Astrocyte (in vitro differentiated cells and primary cell): ENCODE data around the gene ATG101. TPM values are rescaled to one million over a fixed set of nuclear protein-coding genes. Genes with fewer than 3 reads are reported as not detected.
A peak's percentile ranks its signal among the peaks of the same experiment; 100 is the strongest.

Experiments
- DNase-seq: peaks from one replicate; pipeline ENCODE4 v3.0.0-alpha.2; 2010; ENCODE audit warnings: low read depth
- FAIRE-seq: peaks from 2 replicates; lab custom pipeline; 2011; peaks lifted over from hg19 to GRCh38; lab: Jason Lieb, UNC
- H2AFZ ChIP-seq: 2 replicates; pipeline ENCODE4 v1.6.0; 2012; ENCODE audit warnings: low read depth, low read length, inconsistent platforms
- H3K27ac ChIP-seq: 2 replicates; pipeline ENCODE4 v1.5.1; 2011; ENCODE audit warnings: low read depth, low read length, inconsistent platforms
- H3K27me3 ChIP-seq: 2 replicates; pipeline ENCODE4 v1.6.0; 2011; ENCODE audit warnings: low read length, inconsistent platforms; ENCODE audit not compliant: insufficient read depth
- H3K36me3 ChIP-seq: 2 replicates; pipeline ENCODE4 v1.5.1; 2011; ENCODE audit warnings: low read length, inconsistent platforms; ENCODE audit not compliant: insufficient read depth
- H3K4me1 ChIP-seq: 2 replicates; pipeline ENCODE4 v1.5.1; 2011; ENCODE audit warnings: low read length, inconsistent platforms; ENCODE audit not compliant: insufficient read depth
- H3K4me2 ChIP-seq: 2 replicates; pipeline ENCODE4 v1.6.0; 2012; ENCODE audit warnings: low read length, inconsistent platforms
- H3K4me3 ChIP-seq: 2 replicates; pipeline ENCODE4 v1.5.1; 2011; ENCODE audit warnings: low read depth, mild to moderate bottlenecking, low read length, inconsistent platforms; ENCODE audit not compliant: insufficient read depth
- H3K79me2 ChIP-seq: 2 replicates; pipeline ENCODE4 v1.6.0; 2012; ENCODE audit warnings: mild to moderate bottlenecking, low read length, inconsistent platforms; ENCODE audit not compliant: insufficient read depth
- H3K9ac ChIP-seq: 2 replicates; pipeline ENCODE4 v1.6.0; 2012; ENCODE audit warnings: mild to moderate bottlenecking, low read length, inconsistent platforms
- H3K9me3 ChIP-seq: 2 replicates; pipeline ENCODE4 v1.5.1; 2012; ENCODE audit warnings: low read depth, mild to moderate bottlenecking, low read length, inconsistent platforms; ENCODE audit not compliant: insufficient read depth
- H4K20me1 ChIP-seq: 2 replicates; pipeline ENCODE4 v1.6.0; 2012; ENCODE audit warnings: low read length, inconsistent platforms; ENCODE audit not compliant: insufficient read depth
- H3K27ac Mint-ChIP-seq: one replicate; pipeline ENCODE4 v1.8.0; 2021; ENCODE audit warnings: mild to moderate bottlenecking, mixed read lengths; ENCODE audit not compliant: unreplicated experiment
- H3K27me3 Mint-ChIP-seq: one replicate; pipeline ENCODE4 v1.8.0; 2021; ENCODE audit warnings: low read depth, mixed read lengths; ENCODE audit not compliant: unreplicated experiment
- H3K36me3 Mint-ChIP-seq: one replicate; pipeline ENCODE4 v1.8.0; 2021; ENCODE audit warnings: low read depth, mixed read lengths; ENCODE audit not compliant: unreplicated experiment
- H3K4me1 Mint-ChIP-seq: one replicate; pipeline ENCODE4 v1.8.0; 2021; ENCODE audit warnings: low read depth, mixed read lengths; ENCODE audit not compliant: unreplicated experiment
- H3K4me3 Mint-ChIP-seq: one replicate; pipeline ENCODE4 v1.8.0; 2021; ENCODE audit warnings: mild to moderate bottlenecking, moderate library complexity, mixed read lengths; ENCODE audit not compliant: unreplicated experiment
- H3K9me3 Mint-ChIP-seq: one replicate; pipeline ENCODE4 v1.8.0; 2021; ENCODE audit warnings: mild to moderate bottlenecking, mixed read lengths; ENCODE audit not compliant: unreplicated experiment
- CTCF ChIP-seq: IDR thresholded peaks from 2 replicates; pipeline ENCODE4 v1.5.1; 2011; ENCODE audit warnings: low read depth, mild to moderate bottlenecking, inconsistent platforms, low read length, moderate library complexity; ENCODE audit not compliant: insufficient read depth
- EZH2 ChIP-seq: IDR thresholded peaks from 2 replicates; pipeline ENCODE4 v1.6.1; 2012; ENCODE audit warnings: mild to moderate bottlenecking, low read length, inconsistent platforms; ENCODE audit not compliant: insufficient read depth
- total RNA-seq: library from RNA; stranded (reverse); gene quantifications from 2 replicates; pipeline ENCODE4 v1.2.1, GENCODE V29; 2021

Gene ATG101
- total RNA-seq, 1 donor from 2014 or later = 54.2 TPM

GRCh38 chr12:52045794-52046199 lies 24.0 kb upstream of the ATG101 start:
- Mint-ChIP-seq H3K4me1 (peaks cover 2% of the 10 kb centered on the region), H3K4me3 (no peak overlapping the region), H3K36me3 (peaks cover 2% of the 10 kb centered on the region), H3K27me3 (peaks cover 22% of the 10 kb centered on the region), H3K9me3 (no peaks in the 10 kb centered on the region), H3K27ac (no peak overlapping the region)
- H4K20me1 ChIP-seq = peaks cover 5% of the 10 kb centered on the region
- H3K9ac ChIP-seq = no peak overlapping the region
- no peaks in the 10 kb centered on the region for H3K36me3 ChIP-seq
- no peaks in the 10 kb centered on the region for H3K27me3 ChIP-seq
- FAIRE-seq (no peak), DNase-seq (no peak)
- H3K4me1 ChIP-seq = peaks cover 8% of the 10 kb centered on the region
- H3K79me2 ChIP-seq = no peaks in the 10 kb centered on the region
- H3K4me3 ChIP-seq = no peak overlapping the region
- no peak overlapping the region for H2AFZ ChIP-seq
- no peaks in the 10 kb centered on the region for H3K9me3 ChIP-seq
- no peak overlapping the region for H3K27ac ChIP-seq
- no peak overlapping the region for H3K4me2 ChIP-seq
- TF ChIP-seq EZH2 (no peak), CTCF (no peak)

GRCh38 chr12:52046859-52047258 lies 22.9 kb upstream of the ATG101 start:
- Mint-ChIP-seq H3K27me3 (peaks cover 27% of the 10 kb centered on the region), H3K36me3 (peaks cover 2% of the 10 kb centered on the region), H3K9me3 (no peaks in the 10 kb centered on the region), H3K4me1 (peaks cover 4% of the 10 kb centered on the region), H3K27ac (no peak overlapping the region), H3K4me3 (no peak overlapping the region)
- no peak for TF ChIP-seq EZH2
- TF ChIP-seq CTCF = no peak
- Histone ChIP-seq H2AFZ (no peak overlapping the region), H3K4me2 (no peak overlapping the region), H3K9me3 (no peaks in the 10 kb centered on the region), H3K9ac (no peak overlapping the region), H3K4me3 (no peak overlapping the region), H4K20me1 (peaks cover 5% of the 10 kb centered on the region), H3K27me3 (no peaks in the 10 kb centered on the region), H3K27ac (no peak overlapping the region), H3K4me1 (peaks cover 14% of the 10 kb centered on the region), H3K36me3 (no peaks in the 10 kb centered on the region), H3K79me2 (no peaks in the 10 kb centered on the region)
- DNase-seq (no peak), FAIRE-seq (no peak)

- H3K4me1 Mint-ChIP-seq = peaks cover 4% of the 10 kb centered on the region
- FAIRE-seq = no peak
- no peaks in the 10 kb centered on the region for H3K9me3 Mint-ChIP-seq
- Histone ChIP-seq H4K20me1 (peaks cover 26% of the 10 kb centered on the region), H3K4me3 (no peak overlapping the region), H2AFZ (no peak overlapping the region), H3K4me1 (peaks cover 14% of the 10 kb centered on the region), H3K27me3 (no peaks in the 10 kb centered on the region), H3K36me3 (no peaks in the 10 kb centered on the region), H3K79me2 (no peaks in the 10 kb centered on the region), H3K27ac (no peak overlapping the region), H3K9me3 (no peaks in the 10 kb centered on the region), H3K4me2 (no peak overlapping the region), H3K9ac (no peak overlapping the region)
- H3K4me3 Mint-ChIP-seq = peak overlapping the region; percentile 23
- H3K27me3 Mint-ChIP-seq = peaks cover 27% of the 10 kb centered on the region
- peak overlapping the region; percentile 63 for H3K27ac Mint-ChIP-seq
- peaks cover 1% of the 10 kb centered on the region for H3K36me3 Mint-ChIP-seq
- no peak for DNase-seq
- TF ChIP-seq EZH2 = no peak
- no peak for TF ChIP-seq CTCF
These were observed 20.5 kb upstream of the ATG101 start for GRCh38 chr12:52049286-52049685.
